NCI-H1048 (cell line): ENCODE measurements around the gene LRRC37B.
"Not testable (repeated sequence)": the region's sequence is repeated elsewhere in the genome, so short reads cannot be mapped to it uniquely, and the experiment has no call there.

ENCODE experiments used
- DNase-seq: peaks from one replicate; lab custom pipeline; 2025; lab: John Stamatoyannopoulos, UW

LRRC37B gene

GRCh38 chr17:32041306-32041875 is 34.2 kb downstream of the LRRC37B start:
- not testable (repeated sequence) for DNase-seq

GRCh38 chr17:32042266-32042665 is 35.1 kb downstream of the LRRC37B start:
- DNase-seq, result not testable (repeated sequence)

- DNase-seq, result not testable (repeated sequence)
Observed at GRCh38 chr17:32045611-32046010, 38.4 kb downstream of the LRRC37B start.

GRCh38 chr17:32047663-32048062 is 40.5 kb downstream of the LRRC37B start:
- not testable (repeated sequence) for DNase-seq

GRCh38 chr17:32054985-32055384 is 47.8 kb downstream of the LRRC37B start:
- not testable (repeated sequence) for DNase-seq

- DNase-seq, result not testable (repeated sequence)
Observed at GRCh38 chr17:32055425-32055824, 48.2 kb downstream of the LRRC37B start.

GRCh38 chr17:32056500-32056899 is 49.3 kb downstream of the LRRC37B start:
- DNase-seq, result not testable (repeated sequence)

- not testable (repeated sequence) for DNase-seq
Observed at GRCh38 chr17:32057460-32058105, 50.4 kb downstream of the LRRC37B start.

GRCh38 chr17:32060695-32061094 is 53.5 kb downstream of the LRRC37B start:
- not testable (repeated sequence) for DNase-seq

GRCh38 chr17:32061840-32062239 is 54.7 kb downstream of the LRRC37B start:
- DNase-seq, result not testable (repeated sequence)

GRCh38 chr17:32064091-32064490 is 56.9 kb downstream of the LRRC37B start:
- DNase-seq, result not testable (repeated sequence)

GRCh38 chr17:32066123-32066680 is 59.0 kb downstream of the LRRC37B start:
- not testable (repeated sequence) for DNase-seq

- not testable (repeated sequence) for DNase-seq
Observed at GRCh38 chr17:32066863-32067642, 59.9 kb downstream of the LRRC37B start.

- not testable (repeated sequence) for DNase-seq
Observed at GRCh38 chr17:32069067-32069466, 61.9 kb downstream of the LRRC37B start.

GRCh38 chr17:32071961-32072360 is 64.8 kb downstream of the LRRC37B start:
- DNase-seq, result not testable (repeated sequence)

- not testable (repeated sequence) for DNase-seq
Observed at GRCh38 chr17:32073131-32073530, 65.9 kb downstream of the LRRC37B start.

- DNase-seq, result not testable (repeated sequence)
Observed at GRCh38 chr17:32079753-32080152, 72.6 kb downstream of the LRRC37B start.

GRCh38 chr17:32083550-32083979 is 76.4 kb downstream of the LRRC37B start:
- not testable (repeated sequence) for DNase-seq

- not testable (repeated sequence) for DNase-seq
Observed at GRCh38 chr17:32084003-32084941, 77.1 kb downstream of the LRRC37B start.

GRCh38 chr17:32084942-32085829 is 78.0 kb downstream of the LRRC37B start:
- DNase-seq, result not testable (repeated sequence)
